CD4-positive, alpha-beta T cell treated with Interferon alpha-2 for 1 hour (primary cell): ENCODE measurements around the gene HDLBP.
A peak's percentile ranks its signal among the peaks of the same experiment; 100 is the strongest.
"Not testable (repeated sequence)": the region's sequence is repeated elsewhere in the genome, so short reads cannot be mapped to it uniquely, and the experiment has no call there.

ENCODE experiments used
- DNase-seq, 2 donors: peaks; one replicate each; pipeline ENCODE4 v3.0.0-alpha.2; 2020 to 2022

HDLBP gene

GRCh38 chr2:241334813-241335212 is 19.3 kb upstream of the HDLBP start:
- no peak for DNase-seq

- no peak for DNase-seq
Measured at GRCh38 chr2:241330616-241330981, 15.1 kb upstream of the HDLBP start.

- DNase-seq = no peak
Measured at GRCh38 chr2:241329669-241330615, 14.5 kb upstream of the HDLBP start.

DNA sequence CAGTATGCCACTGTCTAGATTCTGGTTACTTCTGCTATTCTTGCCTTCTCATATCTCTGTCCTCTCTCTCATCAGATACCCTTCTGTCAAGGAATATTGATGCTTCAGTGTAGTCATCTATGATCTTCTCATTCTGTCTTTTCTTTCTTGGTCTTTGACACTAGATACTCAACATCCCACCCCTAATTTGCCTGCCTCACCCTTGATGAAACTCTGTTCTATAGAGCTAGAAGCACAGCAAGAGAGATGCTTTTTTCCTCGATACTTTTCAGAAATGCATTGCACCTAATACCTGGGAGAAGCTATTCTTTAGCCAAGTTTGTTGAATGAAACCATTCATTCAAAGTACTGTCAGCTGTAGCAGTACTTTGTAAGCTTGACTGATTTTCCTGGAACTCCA is 9.8 kb upstream of the HDLBP start:
- DNase-seq = no peak

DNA sequence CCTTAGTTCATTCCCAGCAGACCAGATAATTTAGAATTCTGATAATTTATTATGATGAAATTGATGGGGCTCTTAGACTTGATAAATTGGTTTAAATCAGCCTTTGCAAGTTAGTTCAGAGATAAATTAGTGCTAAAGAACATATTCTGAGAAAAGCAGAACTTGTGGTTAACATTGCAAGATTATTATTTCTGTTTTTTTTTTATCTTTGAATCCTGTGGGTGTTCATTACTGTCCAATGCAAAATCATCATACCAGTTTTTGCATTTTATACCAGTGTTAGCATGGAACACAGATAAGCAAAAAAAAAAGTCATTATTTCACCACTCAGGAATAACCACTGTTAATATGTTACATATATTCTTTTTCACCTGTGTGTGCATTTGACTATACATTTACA is 9.3 kb upstream of the HDLBP start:
- no peak for DNase-seq

GRCh38 chr2:241323778-241324177 is 8.3 kb upstream of the HDLBP start:
- no peak for DNase-seq

- no peak for DNase-seq
Measured at GRCh38 chr2:241321886-241322285, 6.4 kb upstream of the HDLBP start.

DNA sequence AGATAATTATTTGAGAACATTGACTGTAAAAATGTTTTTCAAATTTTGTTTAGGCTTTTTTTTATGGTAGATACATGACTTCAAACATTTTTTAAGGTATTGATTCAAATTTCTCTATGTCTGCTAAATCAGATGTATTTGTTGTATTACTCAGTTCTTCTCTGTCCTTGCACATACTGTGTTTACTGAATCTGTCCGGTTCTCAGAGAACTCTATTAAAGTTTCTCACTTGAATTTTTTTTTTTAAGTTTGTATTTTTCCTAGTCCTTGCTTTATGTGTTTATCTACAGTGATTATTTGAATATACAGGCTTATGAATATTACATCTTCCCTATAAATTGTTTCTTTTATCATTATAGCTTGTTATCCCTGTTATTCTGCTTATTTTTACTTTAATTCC is 5.6 kb upstream of the HDLBP start:
- DNase-seq = no peak

- DNase-seq = no peak
Measured at GRCh38 chr2:241320394-241320793, 4.9 kb upstream of the HDLBP start.

DNA sequence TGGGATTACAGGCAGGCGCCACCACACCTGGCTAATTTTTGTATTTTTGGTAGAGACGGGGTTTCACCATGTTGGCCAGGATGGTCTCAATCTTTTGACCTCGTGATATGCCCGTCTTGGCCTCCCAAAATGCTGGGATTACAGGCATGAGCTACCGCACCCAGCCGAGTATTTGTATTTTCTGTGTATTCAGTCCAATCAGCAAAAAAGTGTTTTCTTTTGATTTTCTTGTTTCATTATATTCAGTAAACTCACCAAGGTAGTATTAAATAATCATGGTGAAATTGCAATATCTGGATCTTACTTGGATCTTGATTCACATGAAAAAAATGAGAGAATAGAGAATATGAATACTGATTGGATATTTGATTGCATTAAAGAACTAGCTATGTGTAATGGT is 3.4 kb upstream of the HDLBP start:
- not testable (repeated sequence) for DNase-seq

- DNase-seq = no peak
Measured at GRCh38 chr2:241317391-241317790, 1.9 kb upstream of the HDLBP start.

- DNase-seq = no peak
Measured at GRCh38 chr2:241316825-241317224, 1.4 kb upstream of the HDLBP start.

DNA sequence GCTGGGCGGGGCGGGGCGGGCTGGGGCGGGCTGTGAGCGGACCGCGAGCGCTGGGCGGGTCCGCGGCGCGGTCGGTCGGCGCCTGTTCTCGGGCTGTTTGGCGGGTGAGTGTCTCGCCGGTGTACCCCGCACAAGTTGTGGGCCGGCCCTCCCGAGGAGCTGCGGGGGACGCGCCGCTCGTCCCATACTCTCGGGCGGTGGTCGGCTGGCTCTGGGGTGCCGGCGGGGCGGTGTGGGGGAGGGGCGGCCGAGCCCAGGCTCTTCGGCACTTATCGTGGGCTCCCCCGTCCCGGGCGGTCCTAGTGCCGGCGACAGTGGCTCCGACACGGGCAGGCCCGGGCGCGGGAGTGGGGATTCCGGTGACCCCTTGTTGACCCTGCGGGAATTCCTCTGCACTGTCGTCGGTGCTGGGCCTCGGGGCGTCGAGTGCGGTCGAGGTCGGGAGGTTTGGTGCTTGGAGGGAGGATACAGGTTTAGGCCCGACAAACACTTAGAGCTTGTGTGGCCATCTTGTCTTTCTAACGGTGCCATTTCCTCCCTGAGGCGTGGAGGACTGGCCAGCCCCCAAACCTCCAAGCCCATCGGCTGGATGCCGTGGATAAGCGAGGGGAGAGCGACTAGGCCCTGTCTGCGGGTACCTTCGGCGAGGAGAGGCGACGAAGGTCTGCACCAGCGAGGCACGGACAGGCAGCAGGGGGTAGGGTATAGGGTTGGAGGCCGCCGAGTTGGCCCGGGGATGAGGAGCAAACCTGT is 583 bp upstream of the HDLBP start, which contains the start of gene SEPTIN2:
Gene SEPTIN2, plus strand, starts transcription at position 47 of the 753 bp plus-strand sequence. CDS start 8,308 bp downstream, outside the sequence.
- DNase-seq = peak; percentile 80 to 85

GRCh38 chr2:241314226-241315092 is 1.0 kb downstream of the HDLBP start:
- DNase-seq = no peak

DNA sequence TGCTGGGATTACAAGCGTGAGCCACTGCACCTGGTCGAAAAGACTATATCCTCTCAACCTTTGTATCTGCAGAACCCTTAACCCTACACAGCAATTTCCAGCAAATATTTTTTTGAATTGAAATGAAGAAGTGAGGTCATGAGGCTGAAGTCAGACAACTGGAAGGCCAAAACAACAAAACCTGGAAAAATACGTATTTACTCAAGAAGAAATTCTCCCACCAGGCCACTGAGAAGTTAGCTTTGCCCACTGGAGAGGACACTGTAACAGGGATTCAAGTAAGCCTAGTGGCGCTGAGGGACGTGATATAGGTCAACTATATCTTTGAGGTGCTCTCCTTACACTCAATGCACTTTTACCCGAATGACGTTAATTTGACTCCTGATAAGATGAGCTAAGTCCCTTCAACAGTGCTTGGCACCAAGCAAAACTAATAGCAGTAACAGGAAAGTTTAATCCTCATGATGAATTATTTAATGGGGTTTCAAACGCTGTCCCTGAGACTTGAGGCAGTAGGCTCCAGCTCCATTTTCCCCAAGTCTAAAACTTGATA is 1.9 kb downstream of the HDLBP start:
- no peak for DNase-seq

DNA sequence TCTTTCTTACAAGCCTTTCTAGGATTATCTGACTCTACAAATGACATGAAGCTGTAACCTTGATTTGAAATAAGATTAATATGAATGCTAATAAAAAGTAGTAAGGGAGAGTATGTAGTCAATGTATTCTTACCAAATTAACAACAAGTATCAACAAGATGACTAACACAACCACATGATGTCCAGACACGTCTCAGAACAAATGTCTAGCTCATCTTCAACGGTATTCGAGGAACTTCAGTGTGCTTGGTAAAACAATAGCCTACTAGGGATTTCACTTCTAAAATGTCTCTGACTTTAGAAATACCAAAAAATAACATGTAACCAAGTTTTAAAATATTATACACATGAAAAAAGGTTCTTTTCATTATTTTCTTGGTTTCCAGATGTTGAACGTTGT is 3.4 kb downstream of the HDLBP start:
- no peak for DNase-seq

DNA sequence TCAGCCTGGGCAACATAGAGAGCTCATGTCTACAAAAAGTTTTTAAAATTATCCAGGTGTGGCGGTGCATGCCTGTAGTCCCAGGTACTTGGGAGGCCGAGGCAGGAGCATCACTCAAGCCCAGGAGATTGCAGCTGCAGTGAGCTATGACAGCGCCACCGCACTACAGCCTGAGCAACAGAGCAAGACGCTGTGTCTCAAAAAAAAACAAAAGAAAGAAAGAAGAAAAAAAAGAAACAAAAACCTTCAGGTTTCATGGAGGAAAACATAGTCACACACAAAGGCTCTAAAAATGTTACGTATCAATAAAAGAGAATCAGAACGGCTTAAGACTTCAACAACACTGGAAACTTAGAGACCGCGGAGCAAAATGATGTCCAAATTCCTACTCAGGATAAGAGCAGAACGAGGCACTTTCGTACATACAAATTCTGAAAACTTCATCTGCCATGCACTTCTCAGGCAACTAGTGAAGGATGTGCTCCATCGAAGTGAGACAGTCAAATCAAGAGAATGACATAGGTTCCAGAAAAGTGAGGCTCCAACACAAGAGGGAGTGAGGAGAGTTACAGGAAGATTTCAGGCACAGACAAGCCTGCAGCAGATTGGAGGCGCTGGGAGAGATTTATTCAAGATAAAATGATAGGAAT is 4.4 kb downstream of the HDLBP start:
- no peak for DNase-seq

DNA sequence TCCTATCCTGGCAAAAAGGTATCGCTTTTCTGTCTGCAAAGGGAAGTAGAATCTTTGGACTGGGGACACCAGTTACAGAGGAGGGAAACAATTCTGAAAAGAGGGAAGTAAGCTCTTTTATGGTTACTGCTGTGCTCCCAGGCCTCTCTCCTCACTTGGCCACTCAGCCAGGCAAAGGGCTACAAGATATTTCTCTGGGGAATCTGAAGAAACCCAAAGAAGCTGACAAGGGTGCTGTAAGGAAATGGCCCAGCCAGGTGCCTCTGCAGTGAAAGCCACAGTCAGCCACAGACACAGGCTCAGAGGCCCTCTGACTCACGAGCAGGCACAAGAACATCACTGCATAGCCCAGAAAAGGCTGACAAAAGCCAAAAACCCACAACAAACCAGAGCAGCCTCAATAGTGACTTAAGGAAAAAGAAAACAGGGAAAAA is 5.8 kb downstream of the HDLBP start:
- peak; percentile 54 to 67 for DNase-seq

DNA sequence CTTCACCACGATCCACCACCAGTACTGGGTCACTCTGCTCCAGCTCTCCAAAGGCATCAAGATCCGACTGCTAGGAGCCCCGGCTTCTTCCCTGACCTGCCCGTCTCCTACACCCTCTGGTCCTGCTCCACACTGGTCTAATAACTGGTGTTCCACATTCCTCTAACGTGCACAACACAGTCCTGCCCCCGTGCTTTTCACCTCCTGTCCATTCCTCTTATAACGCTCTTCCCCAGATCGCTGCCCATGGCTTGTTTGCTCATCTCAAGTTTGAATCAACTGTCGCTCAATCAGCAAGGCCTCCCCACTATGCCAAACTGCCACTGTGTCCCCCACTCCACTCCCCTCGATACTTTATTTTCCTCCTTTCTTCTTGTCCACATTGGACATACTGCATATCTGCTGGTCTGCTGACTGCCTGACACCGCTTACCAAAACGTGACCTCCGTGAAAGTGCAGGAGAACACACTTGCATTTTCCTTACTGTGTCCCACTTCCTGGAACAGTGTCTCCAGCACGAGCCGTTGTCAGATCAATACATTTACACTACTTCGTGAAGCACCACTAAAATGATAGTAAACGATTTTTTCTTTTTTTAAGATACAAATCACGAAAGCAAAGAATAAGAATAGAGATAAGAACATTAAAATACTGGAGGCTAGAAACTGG is 6.5 kb downstream of the HDLBP start:
- DNase-seq = no peak

GRCh38 chr2:241308267-241308666 is 7.2 kb downstream of the HDLBP start:
- DNase-seq = no peak

DNA sequence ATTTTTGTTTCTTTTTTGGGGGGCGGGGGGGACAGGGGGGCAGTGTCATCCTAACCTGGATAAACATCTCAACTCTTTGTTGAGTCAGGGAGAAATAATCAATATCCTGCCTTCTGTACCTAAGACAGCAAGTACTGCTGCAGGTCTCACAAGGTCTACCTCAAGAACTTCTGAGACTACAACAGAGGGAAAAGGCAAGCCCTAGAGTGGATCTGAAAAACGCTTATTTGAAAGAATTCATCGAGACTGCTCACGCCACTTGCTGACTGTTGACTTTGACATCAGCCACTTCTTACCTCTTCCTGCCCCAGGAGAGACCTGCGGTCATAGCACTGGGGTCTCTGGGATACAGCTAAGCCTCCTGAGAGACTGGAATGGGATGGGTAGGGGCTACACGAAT is 8.4 kb downstream of the HDLBP start:
- DNase-seq = no peak
